ENCODE results near the gene HSPB6. TPM values are rescaled to one million over a fixed set of nuclear protein-coding genes. Genes with fewer than 3 reads are reported as not detected.

HSPB6 gene
- total RNA-seq, 2 experiments from 2014 or later: 0.40 to 0.55 TPM

- Mint-ChIP-seq H3K9me3 (no peaks in the 10 kb centered on the region), H3K36me3 (ENCODE audit: low read depth) (no peaks in the 10 kb centered on the region), H3K4me3 (no peak overlapping the region), H3K4me1 (ENCODE audit: low read depth) (no peaks in the 10 kb centered on the region), H3K27me3 (ENCODE audit: low read depth) (peaks cover 8% of the 10 kb centered on the region), H3K27ac (no peak overlapping the region)
- intact Hi-C loops (cut with micrococcal nuclease): no loop called here
- CTCF ChIA-PET: interaction anchor here (0.6 to 2.1 kb wide), 2 partner anchors 97 to 116 kb away, joined by 3 to 9 read pairs; no protein-coding TSS in a partner anchor
- peak; percentile 30 for DNase-seq
Measured at GRCh38 chr19:35790981-35791813, 34.4 kb upstream of the HSPB6 start.

- CTCF ChIA-PET: interaction anchor here (0.6 to 2.1 kb wide), 2 partner anchors 96 to 115 kb away, joined by 3 to 9 read pairs; no protein-coding TSS in a partner anchor
- intact Hi-C loops (cut with micrococcal nuclease): no loop called here
- no peak for DNase-seq
- Mint-ChIP-seq H3K4me3 (no peak overlapping the region), H3K27me3 (ENCODE audit: low read depth) (peaks cover 4% of the 10 kb centered on the region), H3K36me3 (ENCODE audit: low read depth) (no peaks in the 10 kb centered on the region), H3K4me1 (ENCODE audit: low read depth) (no peaks in the 10 kb centered on the region), H3K27ac (no peak overlapping the region), H3K9me3 (no peaks in the 10 kb centered on the region)
Measured at GRCh38 chr19:35789978-35790944, 33.4 kb upstream of the HSPB6 start.

DNA sequence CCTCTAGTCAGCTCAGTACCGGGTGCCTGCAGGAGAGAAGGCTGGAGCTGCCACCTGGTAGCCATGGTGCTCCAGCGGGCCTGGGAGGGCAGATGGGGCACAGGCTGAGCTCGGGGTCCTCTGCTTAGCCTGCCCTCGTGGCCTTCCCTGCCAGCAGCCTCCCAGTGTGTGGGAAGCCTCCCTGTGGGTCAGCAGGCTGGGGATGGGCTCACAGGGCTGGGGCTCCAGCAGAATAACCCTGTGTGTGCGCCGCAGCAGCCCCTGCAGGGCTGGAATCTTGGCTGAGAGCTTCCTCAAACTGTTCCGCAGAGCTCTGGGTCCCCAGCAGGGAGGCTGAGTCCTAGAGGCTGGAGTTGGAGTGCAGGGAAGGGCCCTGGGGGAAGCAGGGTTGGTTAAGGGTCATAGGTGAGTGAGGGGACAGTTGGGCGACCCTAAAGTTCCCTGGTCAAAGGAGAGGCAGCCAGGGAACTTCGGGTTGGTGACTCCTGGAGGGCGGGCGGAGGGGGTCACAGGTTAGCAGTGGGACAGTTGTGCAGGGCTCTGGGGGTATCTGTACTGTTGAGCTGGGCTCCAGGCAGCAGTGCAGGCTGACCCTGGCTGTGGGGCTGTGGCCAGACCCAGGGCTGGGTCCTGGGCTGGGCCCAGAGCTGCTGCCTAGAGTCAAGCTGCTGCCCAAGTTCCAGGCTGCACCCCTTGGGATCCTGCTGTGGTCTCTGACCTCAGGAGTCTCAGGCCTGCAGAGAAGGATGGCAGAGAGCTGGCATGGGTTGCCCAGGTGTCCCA, 32.6 kb upstream of the HSPB6 start:
- Mint-ChIP-seq H3K4me1 (ENCODE audit: low read depth) (no peaks in the 10 kb centered on the region), H3K4me3 (no peak overlapping the region), H3K27me3 (ENCODE audit: low read depth) (peaks cover 4% of the 10 kb centered on the region), H3K9me3 (no peaks in the 10 kb centered on the region), H3K36me3 (ENCODE audit: low read depth) (no peaks in the 10 kb centered on the region), H3K27ac (no peak overlapping the region)
- intact Hi-C loops (cut with micrococcal nuclease): no loop called here
- CTCF ChIA-PET: interaction anchor here (2.1 kb wide), 1 partner anchor 95 kb away, joined by 9 read pairs; no protein-coding TSS in a partner anchor
- DNase-seq: no peak

DNA sequence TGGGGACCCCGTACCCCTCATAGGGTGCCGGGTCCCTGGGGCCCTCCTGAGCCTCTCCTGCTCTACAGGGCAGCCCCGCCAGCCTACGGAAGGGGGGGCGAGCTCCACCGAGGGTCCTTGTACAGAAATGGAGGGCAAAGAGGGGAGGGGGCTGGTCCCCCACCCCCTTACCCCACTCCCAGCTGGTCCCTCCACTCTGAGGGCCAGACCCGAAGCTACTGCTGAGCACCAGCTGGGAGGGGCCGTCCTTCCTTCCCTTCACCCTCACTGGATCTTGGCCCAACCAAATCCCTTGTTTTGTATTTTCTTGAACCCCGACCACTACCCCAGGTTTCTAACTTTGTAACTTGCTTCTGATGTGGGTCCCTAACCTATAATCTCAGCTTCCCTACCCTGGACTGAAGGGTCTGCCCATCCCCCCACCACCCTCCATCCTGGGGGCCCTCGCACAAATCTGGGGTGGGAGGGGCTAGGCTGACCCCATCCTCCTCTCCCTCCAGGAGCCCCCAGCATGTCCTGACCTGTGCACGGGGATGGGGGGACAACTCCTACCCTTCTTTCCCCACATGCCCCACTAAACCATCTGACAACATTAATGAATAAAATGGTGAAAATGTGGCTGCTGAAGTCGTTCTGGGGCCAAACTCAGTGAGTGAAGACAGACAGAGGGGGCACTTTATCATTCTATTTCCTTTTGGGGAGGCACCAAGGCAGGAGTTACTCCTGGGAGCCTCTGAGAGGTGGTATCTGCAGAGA, 31.6 kb upstream of the HSPB6 start:
- H3K36me3 Mint-ChIP-seq (ENCODE audit: low read depth): no peaks in the 10 kb centered on the region
- H3K27me3 Mint-ChIP-seq (ENCODE audit: low read depth): no peaks in the 10 kb centered on the region
- no peaks in the 10 kb centered on the region for H3K4me1 Mint-ChIP-seq (ENCODE audit: low read depth)
- no peak overlapping the region for H3K4me3 Mint-ChIP-seq
- CTCF ChIA-PET: interaction anchor here (2.1 kb wide), 1 partner anchor 94 kb away, joined by 9 read pairs; no protein-coding TSS in a partner anchor
- no peak overlapping the region for H3K27ac Mint-ChIP-seq
- DNase-seq: no peak
- no peaks in the 10 kb centered on the region for H3K9me3 Mint-ChIP-seq
- intact Hi-C loops (cut with micrococcal nuclease): no loop called here

DNA sequence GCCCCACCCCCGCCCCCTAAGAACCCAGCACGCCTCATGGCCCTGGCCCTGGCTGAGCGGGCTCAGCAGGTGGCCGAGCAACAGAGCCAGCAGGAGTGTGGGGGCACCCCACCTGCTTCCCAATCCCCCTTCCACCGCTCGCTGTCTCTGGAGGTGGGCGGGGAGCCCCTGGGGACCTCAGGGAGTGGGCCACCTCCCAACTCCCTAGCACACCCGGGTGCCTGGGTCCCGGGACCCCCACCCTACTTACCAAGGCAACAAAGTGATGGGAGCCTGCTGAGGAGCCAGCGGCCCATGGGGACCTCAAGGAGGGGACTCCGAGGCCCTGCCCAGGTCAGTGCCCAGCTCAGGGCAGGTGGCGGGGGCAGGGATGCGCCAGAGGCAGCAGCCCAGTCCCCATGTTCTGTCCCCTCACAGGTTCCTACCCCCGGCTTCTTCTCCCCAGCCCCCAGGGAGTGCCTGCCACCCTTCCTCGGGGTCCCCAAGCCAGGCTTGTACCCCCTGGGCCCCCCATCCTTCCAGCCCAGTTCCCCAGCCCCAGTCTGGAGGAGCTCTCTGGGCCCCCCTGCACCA, 30.5 kb upstream of the HSPB6 start:
- Mint-ChIP-seq H3K36me3 (ENCODE audit: low read depth) (no peaks in the 10 kb centered on the region), H3K4me1 (ENCODE audit: low read depth) (no peaks in the 10 kb centered on the region), H3K27me3 (ENCODE audit: low read depth) (no peaks in the 10 kb centered on the region), H3K4me3 (no peak overlapping the region), H3K27ac (no peak overlapping the region), H3K9me3 (no peaks in the 10 kb centered on the region)
- CTCF ChIA-PET: no interaction called here
- intact Hi-C loops (cut with micrococcal nuclease): no loop called here
- no peak for DNase-seq

DNA sequence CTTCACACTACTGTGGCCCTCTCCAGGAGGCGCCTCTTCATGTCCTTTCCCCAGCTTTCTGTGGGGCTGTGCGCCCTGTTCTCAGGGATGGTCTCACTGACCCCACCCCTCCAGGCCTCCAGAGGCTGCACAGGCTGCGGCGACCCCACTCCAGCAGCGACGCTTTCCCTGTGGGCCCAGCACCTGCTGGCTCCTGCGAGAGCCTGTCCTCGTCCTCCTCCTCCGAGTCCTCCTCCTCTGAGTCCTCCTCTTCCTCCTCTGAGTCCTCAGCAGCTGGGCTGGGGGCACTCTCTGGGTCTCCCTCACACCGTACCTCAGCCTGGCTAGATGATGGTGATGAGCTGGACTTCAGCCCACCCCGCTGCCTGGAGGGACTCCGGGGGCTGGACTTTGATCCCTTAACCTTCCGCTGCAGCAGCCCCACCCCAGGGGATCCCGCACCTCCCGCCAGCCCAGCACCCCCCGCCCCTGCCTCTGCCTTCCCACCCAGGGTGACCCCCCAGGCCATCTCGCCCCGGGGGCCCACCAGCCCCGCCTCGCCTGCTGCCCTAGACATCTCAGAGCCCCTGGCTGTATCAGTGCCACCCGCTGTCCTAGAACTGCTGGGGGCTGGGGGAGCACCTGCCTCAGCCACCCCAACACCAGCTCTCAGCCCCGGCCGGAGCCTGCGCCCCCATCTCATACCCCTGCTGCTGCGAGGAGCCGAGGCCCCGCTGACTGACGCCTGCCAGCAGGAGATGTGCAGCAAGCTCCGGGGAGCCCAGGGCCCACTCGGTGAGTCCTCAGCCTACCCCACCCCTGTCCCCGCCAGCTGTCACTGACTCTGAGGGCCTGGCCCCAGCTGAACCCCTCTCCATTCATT, 29.7 kb upstream of the HSPB6 start:
- H3K27me3 Mint-ChIP-seq (ENCODE audit: low read depth): no peaks in the 10 kb centered on the region
- H3K9me3 Mint-ChIP-seq: no peaks in the 10 kb centered on the region
- no peak overlapping the region for H3K4me3 Mint-ChIP-seq
- no peak for DNase-seq
- no peak overlapping the region for H3K27ac Mint-ChIP-seq
- intact Hi-C loops (cut with micrococcal nuclease): no loop called here
- CTCF ChIA-PET: no interaction called here
- H3K36me3 Mint-ChIP-seq (ENCODE audit: low read depth): peaks cover under 1% of the 10 kb centered on the region
- no peaks in the 10 kb centered on the region for H3K4me1 Mint-ChIP-seq (ENCODE audit: low read depth)

GRCh38 chr19:35785339-35785627, 28.5 kb upstream of the HSPB6 start:
- no peaks in the 10 kb centered on the region for H3K27me3 Mint-ChIP-seq (ENCODE audit: low read depth)
- H3K27ac Mint-ChIP-seq: no peak overlapping the region
- H3K36me3 Mint-ChIP-seq (ENCODE audit: low read depth): peaks cover 6% of the 10 kb centered on the region
- no peak overlapping the region for H3K4me3 Mint-ChIP-seq
- intact Hi-C loops (cut with micrococcal nuclease): no loop called here
- H3K4me1 Mint-ChIP-seq (ENCODE audit: low read depth): no peaks in the 10 kb centered on the region
- no peaks in the 10 kb centered on the region for H3K9me3 Mint-ChIP-seq
- no peak for DNase-seq
- CTCF ChIA-PET: no interaction called here

DNA sequence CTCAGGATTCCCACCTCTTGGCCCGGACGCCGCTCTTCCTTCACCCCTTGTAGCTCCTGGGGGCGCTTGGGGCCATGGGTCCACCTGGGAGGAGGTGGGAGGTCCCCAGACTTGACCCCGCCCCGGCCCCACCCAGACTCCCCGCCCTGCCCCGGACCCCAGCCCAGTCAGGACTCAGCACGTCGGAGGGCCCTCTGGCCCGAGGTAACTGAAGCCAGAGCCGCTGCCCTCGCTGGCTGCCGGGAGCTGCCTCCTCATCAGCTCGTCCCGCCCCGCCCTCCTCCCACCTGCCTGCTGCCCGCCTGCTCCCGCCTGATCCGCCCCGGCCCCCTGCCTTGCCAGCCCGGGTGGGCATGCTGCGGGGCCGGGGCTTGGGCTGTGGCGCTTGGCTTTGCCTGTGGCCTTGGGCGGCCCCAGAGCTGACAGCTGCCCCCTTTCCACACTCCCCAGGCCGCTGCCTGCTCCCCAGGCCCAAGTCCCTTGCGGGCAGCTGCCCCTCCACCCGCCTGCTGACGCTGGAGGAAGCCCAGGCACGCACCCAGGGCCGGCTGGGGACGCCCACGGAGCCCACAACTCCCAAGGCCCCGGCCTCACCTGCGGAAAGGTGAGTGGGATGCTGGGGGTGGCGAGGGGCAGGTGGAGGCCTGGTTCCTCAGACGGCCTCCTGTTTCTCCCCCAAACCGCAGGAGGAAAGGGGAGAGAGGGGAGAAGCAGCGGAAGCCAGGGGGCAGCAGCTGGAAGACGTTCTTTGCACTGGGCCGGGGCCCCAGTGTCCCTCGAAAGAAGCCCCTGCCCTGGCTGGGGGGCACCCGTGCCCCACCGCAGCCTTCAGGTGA, 27.9 kb upstream of the HSPB6 start:
- intact Hi-C loops (cut with micrococcal nuclease): no loop called here
- no peak for DNase-seq
- Mint-ChIP-seq H3K36me3 (ENCODE audit: low read depth) (peaks cover 6% of the 10 kb centered on the region), H3K4me1 (ENCODE audit: low read depth) (no peaks in the 10 kb centered on the region), H3K4me3 (no peak overlapping the region), H3K9me3 (no peaks in the 10 kb centered on the region), H3K27ac (no peak overlapping the region), H3K27me3 (ENCODE audit: low read depth) (no peaks in the 10 kb centered on the region)
- CTCF ChIA-PET: no interaction called here

DNA sequence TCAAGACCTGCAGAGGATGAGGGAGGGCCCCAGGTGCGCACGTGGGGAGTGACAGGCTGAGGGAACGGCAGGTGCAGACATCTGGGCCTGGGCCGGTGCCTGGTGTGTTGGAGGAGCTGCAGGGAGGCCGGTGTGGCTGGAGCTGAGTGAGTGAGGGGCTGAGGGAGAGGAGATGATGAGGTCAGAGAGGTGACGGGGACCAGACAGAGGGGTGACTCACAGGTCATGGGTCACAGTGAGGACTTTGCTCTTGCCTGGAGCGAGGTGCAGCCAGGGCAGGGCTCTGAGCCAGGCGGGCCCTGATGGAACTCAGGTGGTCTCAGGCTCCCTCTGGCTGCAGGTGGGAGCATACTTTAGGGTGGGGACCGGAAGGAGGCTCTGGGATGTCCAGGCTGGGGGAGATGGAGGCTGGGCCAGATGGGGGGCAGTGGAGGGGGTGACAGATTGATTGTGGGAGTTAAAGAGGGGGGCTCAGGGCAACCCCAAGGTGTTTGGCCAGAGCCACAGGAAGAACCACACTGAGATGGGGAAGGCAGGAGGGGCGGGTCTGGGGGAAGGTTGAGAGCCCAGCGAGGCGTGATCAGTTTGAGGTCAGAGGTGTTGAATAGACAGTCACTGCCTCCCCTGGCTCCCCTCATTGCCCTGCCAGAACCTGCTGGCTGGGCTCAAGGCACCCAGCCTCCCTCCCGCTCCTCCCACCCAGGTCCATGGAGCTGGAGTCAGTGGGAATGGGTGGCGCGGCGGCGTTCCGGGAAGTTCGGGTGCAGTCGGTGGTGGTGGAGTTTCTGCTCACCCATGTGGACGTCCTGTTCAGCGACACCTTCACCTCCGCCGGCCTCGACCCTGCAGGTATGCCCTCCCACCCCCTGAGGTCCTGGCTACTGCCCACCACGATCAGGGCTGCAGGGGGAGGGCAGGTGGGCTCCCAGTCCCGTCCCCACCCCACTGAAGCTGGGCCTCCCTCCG, 26.9 kb upstream of the HSPB6 start:
- no peak for DNase-seq
- H3K9me3 Mint-ChIP-seq: no peaks in the 10 kb centered on the region
- H3K27ac Mint-ChIP-seq: no peak overlapping the region
- H3K4me1 Mint-ChIP-seq (ENCODE audit: low read depth): no peaks in the 10 kb centered on the region
- no peaks in the 10 kb centered on the region for H3K27me3 Mint-ChIP-seq (ENCODE audit: low read depth)
- intact Hi-C loops (cut with micrococcal nuclease): no loop called here
- no peak overlapping the region for H3K4me3 Mint-ChIP-seq
- CTCF ChIA-PET: no interaction called here
- H3K36me3 Mint-ChIP-seq (ENCODE audit: low read depth): peaks cover 6% of the 10 kb centered on the region
